HL-60 (cell line): ENCODE measurements around the gene PTPRN2.
A peak's percentile ranks its signal among the peaks of the same experiment; 100 is the strongest.
"Not testable (repeated sequence)": the region's sequence is repeated elsewhere in the genome, so short reads cannot be mapped to it uniquely, and the experiment has no call there.

Experiments
- DNase-seq, 2 experiments: peaks; one replicate each; pipeline ENCODE4 v3.0.0-alpha.2; 2010 to 2020; ENCODE audit warnings: low read depth in 1 of 2, low spot score in 1 of 2
- H3K27ac ChIP-seq: fragments of 250-450 bp; sonication (Bioruptor Pico); replicated peaks from 2 replicates; pipeline ENCODE4 v1.5.1; 2020; ENCODE audit warnings: mild to moderate bottlenecking, moderate library complexity
- H3K27me3 ChIP-seq: fragments of 250-450 bp; sonication (Bioruptor Pico); 2 replicates; pipeline ENCODE4 v1.5.1; 2021; ENCODE audit warnings: mild to moderate bottlenecking, moderate library complexity; ENCODE audit not compliant: insufficient read depth, poor library complexity, severe bottlenecking
- H3K4me3 ChIP-seq: replicated peaks from 2 replicates; pipeline ENCODE4 v1.5.1; 2011; ENCODE audit warnings: mild to moderate bottlenecking, control low read depth, low read length; ENCODE audit not compliant: insufficient read depth
- GABPA ChIP-seq: IDR thresholded peaks from 2 replicates; pipeline ENCODE4 v1.6.1; 2012; ENCODE audit warnings: low read depth
- POLR2AphosphoS5 ChIP-seq: IDR thresholded peaks from 2 replicates; pipeline ENCODE4 v1.6.1; 2012; ENCODE audit warnings: low read depth
- SPI1 ChIP-seq: IDR thresholded peaks from 2 replicates; pipeline ENCODE4 v1.6.1; 2012; ENCODE audit warnings: low read depth, mild to moderate bottlenecking, borderline replicate concordance
- long read RNA-seq: library from polyadenylated mRNA; unstranded; transcript quantifications from one replicate; pipeline ENCODE4 v2.0.0, GENCODE V29; 2020
- TF ChIP-seq, protein P1 (sequence below): IDR thresholded peaks from 2 replicates; pipeline ENCODE4 v1.6.1; 2012; ENCODE audit warnings: low read depth; ENCODE audit not compliant: insufficient replicate concordance
- TF ChIP-seq, protein P2 (sequence below): IDR thresholded peaks from one replicate; pipeline ENCODE4 v1.5.1; 2011; ENCODE audit warnings: low read length, control low read depth, inconsistent platforms; ENCODE audit not compliant: insufficient read depth

PTPRN2 gene
- long read RNA-seq, partial matches to known transcripts, result 0 of 8 reads
- long read RNA-seq, other reads (novel, unspliced or antisense), result 8 of 8 reads

DNA sequence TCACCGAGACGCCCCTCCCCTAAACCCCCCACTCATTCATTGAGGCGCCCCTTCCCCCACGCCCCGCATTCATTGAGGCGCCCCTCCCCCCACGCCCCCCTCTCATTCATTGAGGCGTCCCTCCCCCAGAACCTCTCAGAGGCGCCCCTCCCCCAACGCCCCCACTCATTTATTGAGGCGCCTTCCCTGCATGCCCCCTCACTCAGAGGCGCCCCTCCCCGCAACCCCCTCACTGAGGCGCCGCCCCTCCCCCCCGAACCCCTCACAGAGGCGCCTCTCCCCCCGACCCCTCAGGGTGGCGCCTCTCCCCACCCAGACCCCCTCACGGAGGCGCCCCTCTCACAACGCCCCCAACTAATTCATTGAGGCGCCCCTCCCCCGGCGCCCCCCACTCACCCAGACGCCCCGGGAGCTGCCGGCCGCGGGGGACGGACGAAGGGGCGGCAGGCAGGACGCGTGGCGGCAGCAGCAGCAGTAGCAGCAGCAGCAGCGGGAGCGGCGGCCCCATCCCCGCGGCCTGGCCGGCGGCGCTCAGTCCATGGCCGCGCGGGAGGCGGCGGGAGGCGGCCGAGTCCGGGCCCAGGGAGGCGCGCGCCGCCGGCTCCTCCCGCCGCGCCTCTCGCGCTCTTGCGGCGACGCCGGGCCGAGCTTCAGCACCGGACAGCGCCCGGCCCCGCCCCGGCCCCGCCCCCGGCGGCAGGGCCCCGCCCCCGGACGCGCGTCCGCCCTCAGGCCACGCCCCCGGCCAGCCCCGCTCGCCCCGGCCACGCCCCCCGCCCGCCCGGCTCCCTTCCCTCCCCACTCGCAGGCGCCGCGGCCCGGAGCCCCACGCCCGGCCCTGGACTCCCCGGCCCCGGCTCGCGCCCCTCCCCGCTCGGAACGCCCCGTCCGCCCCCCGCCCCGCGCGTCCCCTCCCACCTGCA is at the start of gene PTPRN2:
PTPRN2 (minus strand) TSS at position 662 of the 923 bp plus-strand sequence.
- Histone ChIP-seq H3K4me3 (peak within 1 kb of the TSS; percentile 9; the same call in 1 of the 2 replicates), H3K27ac (no peak within 1 kb of the TSS), H3K27me3 (peaks cover 25% of the 10 kb centered on the region)
- no peak for DNase-seq
- TF ChIP-seq SPI1, result no peak
- no peak for TF ChIP-seq POLR2AphosphoS5
- TF ChIP-seq, protein P1, sequence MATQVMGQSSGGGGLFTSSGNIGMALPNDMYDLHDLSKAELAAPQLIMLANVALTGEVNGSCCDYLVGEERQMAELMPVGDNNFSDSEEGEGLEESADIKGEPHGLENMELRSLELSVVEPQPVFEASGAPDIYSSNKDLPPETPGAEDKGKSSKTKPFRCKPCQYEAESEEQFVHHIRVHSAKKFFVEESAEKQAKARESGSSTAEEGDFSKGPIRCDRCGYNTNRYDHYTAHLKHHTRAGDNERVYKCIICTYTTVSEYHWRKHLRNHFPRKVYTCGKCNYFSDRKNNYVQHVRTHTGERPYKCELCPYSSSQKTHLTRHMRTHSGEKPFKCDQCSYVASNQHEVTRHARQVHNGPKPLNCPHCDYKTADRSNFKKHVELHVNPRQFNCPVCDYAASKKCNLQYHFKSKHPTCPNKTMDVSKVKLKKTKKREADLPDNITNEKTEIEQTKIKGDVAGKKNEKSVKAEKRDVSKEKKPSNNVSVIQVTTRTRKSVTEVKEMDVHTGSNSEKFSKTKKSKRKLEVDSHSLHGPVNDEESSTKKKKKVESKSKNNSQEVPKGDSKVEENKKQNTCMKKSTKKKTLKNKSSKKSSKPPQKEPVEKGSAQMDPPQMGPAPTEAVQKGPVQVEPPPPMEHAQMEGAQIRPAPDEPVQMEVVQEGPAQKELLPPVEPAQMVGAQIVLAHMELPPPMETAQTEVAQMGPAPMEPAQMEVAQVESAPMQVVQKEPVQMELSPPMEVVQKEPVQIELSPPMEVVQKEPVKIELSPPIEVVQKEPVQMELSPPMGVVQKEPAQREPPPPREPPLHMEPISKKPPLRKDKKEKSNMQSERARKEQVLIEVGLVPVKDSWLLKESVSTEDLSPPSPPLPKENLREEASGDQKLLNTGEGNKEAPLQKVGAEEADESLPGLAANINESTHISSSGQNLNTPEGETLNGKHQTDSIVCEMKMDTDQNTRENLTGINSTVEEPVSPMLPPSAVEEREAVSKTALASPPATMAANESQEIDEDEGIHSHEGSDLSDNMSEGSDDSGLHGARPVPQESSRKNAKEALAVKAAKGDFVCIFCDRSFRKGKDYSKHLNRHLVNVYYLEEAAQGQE, result peak; percentile 88
- TF ChIP-seq GABPA, result no peak

DNA sequence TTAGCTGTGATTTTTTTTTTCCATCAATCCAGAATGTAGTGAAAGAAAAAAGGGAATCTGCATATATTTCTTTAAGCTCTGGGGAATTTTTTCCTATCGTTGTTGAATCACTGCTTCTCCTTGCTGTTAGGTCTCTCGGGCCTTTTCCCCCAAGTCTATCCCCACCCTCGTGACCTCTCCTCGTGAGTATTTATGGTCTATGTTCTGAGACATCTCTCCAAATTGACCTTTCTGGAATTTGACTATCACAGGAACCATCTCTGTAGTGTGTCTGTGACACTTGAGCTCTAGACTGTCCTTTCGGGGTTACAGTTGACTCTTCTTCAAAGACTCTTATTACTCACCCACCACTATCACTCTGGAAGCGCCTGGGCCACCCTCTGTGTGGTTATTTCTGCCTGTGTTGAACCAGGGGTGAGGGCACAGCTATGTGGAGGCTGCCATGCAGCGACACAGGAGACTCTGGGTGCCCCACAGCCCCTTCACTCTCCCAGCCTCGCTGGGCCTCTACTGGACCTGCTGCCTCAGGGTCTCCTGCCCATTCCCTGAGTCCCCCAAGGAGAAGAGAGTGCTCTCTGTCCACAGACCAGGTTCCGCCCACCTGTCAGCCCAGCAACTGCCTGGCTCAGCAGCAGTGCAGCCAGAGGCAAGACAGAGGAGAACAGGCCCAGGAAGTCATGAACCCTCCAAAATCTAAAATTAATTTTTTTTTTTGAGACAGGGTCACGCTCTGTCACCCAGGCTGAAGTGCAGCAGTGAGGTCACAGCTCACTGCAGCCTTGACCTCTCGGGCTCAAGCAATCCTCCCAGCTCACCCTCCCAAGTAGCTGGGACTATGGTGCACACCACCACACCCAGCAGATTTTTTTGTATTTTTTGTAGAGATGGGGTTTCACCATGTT is 45.7 kb upstream of the PTPRN2 start:
- Histone ChIP-seq H3K4me3 (no peak overlapping the region), H3K27ac (no peak overlapping the region), H3K27me3 (no peaks in the 10 kb centered on the region)
- TF ChIP-seq SPI1 (no peak), POLR2AphosphoS5 (no peak), GABPA (no peak)
- TF ChIP-seq, protein P2, sequence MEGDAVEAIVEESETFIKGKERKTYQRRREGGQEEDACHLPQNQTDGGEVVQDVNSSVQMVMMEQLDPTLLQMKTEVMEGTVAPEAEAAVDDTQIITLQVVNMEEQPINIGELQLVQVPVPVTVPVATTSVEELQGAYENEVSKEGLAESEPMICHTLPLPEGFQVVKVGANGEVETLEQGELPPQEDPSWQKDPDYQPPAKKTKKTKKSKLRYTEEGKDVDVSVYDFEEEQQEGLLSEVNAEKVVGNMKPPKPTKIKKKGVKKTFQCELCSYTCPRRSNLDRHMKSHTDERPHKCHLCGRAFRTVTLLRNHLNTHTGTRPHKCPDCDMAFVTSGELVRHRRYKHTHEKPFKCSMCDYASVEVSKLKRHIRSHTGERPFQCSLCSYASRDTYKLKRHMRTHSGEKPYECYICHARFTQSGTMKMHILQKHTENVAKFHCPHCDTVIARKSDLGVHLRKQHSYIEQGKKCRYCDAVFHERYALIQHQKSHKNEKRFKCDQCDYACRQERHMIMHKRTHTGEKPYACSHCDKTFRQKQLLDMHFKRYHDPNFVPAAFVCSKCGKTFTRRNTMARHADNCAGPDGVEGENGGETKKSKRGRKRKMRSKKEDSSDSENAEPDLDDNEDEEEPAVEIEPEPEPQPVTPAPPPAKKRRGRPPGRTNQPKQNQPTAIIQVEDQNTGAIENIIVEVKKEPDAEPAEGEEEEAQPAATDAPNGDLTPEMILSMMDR, result no peak
- TF ChIP-seq, protein P1, result no peak
- no peak for DNase-seq

DNA sequence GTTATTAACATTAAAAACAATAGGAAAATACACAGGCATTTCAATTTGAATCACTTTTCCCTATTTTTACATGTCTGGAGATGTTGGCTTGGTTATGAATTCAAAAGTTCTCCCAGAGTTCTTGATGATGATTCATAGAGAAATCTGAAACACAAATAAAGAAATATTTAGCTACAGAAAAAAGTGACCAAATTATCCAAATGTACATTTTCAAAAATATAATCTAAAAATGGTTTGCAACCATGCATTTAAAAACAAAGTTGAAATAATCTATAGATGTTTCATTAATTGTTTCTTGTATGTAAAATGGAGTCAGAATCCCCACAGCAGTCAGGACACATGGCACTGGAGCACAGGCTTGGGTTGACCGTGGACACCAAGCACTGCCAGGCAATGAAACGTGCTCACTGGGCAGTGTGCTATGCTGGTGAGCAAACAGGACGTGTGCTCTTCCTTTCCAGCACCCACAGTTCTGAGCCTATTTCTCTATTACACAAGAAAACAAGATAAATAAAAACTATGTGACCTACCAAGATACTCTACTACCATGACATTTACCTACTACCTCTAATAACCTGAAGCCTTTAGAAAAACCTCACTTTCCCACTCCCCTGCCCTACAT is 44.1 kb upstream of the PTPRN2 start:
- DNase-seq, result no peak
- TF ChIP-seq POLR2AphosphoS5 (no peak), GABPA (no peak), SPI1 (no peak)
- TF ChIP-seq, protein P2, result no peak
- TF ChIP-seq, protein P1, result no peak
- H3K27ac ChIP-seq, result no peak overlapping the region
- H3K27me3 ChIP-seq, result no peaks in the 10 kb centered on the region
- no peak overlapping the region for H3K4me3 ChIP-seq

DNA sequence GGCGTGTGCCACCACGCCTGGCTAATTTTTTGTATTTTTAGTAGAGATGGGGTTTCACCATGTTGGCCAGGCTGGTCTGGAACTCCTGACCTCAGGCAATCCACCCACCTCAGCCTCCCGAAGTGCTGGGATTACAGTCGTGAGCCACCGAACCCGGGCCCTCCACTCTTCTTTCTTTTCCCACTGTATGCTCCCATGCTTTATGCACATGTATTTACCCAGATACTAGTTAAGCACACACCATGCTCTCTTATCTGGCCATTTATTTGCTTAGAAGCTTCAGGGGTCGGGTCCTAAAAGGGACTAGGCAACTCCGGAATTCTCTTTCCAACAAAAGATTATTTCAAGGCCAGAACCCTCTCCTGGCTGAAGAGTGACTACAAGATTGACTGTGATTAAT is 38.7 kb upstream of the PTPRN2 start:
- not testable (repeated sequence) for H3K4me3 ChIP-seq, H3K27me3 ChIP-seq, DNase-seq, H3K27ac ChIP-seq
